Activated CD8-positive, alpha-beta memory T cell treated with anti-CD3 and anti-CD28 coated beads, Interleukin-2, amount 50 U/mL, for 4 hours (primary cell): Measurements from ENCODE around the gene CYB5B.

Experiments
- DNase-seq: peaks from one replicate; pipeline ENCODE4 v3.0.0-alpha.2; 2020

The CYB5B gene

DNA sequence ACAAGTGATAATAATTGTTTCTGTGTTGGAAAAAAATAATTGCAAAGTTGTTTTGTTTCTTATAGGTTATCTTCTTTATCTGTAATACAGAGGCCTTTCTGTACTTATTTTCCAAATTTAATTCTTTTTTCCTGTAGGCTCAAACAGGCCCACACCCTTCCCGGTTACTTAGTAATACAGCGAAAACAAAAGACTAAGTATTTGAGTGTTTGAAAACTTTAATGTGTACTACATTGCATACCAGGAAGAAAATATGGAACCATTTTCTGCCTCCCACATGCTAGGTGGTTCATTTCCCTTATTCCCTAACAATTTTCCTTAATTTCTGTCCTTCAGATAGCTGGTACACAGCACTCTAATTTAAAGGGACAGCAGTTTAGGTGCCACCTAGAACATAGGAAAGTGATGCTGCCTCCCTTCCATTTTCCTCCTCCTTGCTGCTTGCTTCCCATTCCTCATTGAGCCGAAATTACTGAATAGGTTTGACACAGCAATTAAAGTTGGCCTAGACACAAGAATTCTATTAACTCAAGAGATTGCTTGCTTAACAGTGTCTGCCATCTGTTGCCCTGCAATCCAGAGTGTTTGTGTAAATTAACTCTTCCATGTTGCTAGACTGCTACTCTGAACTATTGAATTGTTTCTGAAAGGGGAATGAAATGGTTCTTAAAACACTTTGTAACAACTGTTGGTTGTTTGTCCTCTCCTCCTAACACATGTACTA, 24.2 kb downstream of the CYB5B start:
- DNase-seq = no peak

DNA sequence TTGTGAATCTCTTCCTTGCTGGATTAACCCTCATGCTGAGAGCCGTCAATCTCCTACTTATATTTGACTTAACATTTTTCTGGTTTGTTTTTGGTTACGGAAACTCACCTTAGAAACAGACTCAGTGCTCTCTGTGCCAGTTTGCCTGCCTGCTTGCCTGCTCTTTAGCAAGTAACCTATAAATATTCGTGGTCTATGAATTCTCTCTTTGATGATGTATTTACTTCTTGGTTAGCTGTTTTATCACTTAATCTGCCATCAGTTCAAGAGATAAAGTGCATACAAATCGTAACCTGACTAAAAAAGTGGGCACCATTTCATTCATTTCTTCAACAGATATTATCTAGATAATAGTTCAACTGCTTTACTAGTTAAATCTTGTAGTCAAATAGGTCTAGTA, 26.7 kb downstream of the CYB5B start:
- DNase-seq = no peak

DNA sequence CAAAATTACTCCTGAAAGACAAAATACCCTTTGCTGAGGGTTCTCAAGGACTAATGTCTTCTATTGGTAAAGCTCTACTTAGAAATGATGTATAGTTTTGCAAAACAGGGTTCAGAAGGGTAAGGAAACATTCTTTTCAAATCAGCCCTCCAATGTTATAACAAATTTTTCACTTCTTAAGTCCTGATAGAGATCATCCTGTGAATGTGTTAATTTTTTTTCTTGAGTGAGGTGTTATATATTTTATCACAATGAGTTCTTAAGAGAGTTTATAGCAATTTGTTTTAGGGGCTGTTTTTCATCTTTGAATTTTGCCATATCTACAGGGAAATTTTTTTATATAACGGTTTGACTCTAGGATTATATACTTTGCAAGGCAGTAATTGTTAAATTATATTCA, 29.5 kb downstream of the CYB5B start:
- DNase-seq = no peak

DNA sequence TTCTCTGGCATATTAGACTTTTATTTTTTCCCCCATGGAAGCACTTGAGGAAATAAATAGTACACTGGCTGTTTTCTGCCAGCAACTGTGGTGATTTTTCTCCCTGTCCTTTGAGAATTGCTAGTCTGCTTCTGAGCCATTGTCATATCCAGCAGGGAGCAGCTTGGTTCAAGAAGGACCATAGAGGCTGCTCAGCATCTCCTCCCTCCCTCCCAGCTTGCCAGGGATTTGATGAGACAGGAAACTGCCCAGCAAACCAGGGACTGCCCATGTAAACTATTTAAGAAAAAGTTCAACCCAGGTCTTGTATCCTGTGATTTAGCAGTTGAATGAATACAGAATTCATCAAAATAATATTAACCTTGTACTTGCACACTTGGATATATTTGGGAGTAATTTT, 39.5 kb downstream of the CYB5B start:
- DNase-seq = no peak

DNA sequence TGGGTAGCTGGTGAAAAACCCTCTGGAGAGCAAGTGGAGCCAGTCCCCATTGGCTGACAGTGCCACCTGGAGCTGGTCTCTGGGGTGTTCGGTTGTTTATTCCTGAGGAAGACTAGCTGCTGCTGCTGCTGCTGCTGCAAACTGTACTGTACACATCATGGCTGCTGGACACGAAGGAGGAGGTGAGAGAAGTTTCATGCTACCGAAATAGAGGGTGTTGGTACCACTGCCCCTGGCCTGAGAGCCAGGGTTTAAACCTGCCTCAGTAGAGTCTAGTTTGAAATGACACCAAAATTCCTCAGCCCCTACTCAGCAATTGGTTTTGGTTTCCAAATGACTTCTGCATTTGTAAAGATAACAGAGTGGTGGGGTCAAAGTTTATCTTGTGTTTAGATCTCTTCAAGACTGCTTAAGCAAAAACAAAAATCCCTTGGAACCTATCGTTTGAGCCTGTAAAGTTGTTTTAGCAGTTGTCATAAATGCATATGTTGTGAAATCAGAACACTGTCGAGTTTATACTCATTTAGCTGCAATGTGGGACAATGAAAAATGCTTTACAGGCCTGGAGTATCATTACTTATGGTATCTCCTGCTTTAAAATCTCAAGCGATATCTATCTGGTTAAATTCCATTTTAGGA, 40.8 kb downstream of the CYB5B start:
- DNase-seq = no peak

DNA sequence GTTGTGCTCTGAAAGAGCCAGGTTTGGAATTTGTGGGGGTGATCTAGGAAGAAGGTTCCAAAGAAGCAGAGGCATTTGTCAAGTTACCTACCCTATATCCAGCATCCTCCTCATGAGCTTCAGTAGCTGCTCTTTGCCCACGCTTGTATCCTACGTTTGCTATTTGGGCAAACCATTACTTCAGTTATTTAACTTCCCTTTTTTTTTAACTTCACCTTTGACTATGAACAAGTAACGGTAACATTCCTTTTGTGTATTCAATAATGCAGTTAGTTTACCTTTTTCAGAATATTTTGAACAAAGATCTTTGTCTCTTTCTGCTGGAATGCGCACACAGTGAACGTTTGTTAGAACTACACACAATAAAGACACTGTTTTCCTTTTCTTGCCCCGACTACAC, 41.5 kb downstream of the CYB5B start:
- DNase-seq = no peak

DNA sequence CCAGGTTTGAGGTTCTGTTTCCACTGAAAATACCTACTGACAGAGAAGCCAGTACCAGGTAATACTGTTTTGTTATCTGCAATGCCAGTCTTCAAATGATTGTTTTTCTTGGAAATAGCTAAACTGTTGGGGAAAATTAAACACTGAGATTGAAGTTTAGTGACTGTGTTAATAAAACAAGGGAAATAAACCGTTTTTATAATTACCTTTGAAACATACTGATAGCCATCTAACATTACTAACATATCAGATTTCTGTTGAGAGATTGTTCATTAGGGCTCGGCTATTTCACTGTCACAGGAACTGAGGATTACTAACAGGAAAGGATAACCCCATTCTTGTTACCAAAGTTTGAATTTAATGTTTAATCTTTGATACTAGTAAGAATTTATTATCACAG, 42.1 kb downstream of the CYB5B start:
- no peak for DNase-seq

DNA sequence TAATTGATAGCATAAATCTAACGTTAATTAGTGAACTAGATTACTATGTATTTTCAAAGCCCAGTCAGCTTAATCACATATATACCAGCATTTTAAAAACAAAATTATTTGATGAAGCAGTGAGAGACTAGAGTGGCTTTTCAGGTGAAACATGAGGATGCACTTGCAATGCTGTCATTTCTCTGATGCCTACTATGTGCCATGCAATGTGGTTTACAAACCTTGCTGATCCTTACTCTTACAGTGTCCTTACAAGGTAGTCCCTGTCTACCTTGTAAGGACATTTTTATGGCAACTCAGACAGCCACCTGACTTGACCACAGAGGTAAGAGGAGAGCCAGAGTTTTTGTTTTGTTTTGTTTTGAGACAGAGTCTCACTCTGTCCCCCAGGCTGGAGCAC, 42.7 kb downstream of the CYB5B start:
- no peak for DNase-seq

DNA sequence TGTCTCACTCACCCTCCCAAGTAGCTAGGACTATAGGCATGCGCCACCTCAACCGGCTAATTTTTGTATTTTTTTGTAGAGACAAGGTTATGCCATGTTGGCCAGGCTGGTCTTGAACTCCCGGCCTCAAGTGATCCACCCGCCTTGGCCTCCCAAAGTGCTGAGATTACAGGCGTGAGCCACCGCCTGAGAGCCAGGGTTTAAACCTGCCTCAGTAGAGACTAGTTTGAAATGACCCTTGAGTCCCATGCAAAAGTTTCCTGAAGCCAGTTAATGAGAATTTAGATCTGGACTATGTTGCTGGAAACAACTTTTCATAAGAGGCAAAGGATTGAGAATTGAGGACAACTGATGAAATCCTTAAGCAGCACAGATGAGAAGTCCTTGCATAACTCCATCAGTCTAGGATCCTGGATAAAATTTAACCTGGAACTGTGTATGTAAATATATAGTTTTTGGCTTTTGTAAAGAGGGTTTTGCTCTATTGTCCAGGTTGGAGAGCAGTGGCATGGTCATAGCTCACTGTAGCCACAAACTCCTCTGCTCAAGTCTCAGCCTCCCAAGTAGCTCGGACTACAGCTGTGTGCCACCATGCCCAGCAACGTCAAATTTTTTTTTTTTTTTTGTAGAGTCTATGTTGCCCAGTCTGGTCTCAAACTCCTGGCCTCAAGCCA, 43.2 kb downstream of the CYB5B start:
- no peak for DNase-seq

DNA sequence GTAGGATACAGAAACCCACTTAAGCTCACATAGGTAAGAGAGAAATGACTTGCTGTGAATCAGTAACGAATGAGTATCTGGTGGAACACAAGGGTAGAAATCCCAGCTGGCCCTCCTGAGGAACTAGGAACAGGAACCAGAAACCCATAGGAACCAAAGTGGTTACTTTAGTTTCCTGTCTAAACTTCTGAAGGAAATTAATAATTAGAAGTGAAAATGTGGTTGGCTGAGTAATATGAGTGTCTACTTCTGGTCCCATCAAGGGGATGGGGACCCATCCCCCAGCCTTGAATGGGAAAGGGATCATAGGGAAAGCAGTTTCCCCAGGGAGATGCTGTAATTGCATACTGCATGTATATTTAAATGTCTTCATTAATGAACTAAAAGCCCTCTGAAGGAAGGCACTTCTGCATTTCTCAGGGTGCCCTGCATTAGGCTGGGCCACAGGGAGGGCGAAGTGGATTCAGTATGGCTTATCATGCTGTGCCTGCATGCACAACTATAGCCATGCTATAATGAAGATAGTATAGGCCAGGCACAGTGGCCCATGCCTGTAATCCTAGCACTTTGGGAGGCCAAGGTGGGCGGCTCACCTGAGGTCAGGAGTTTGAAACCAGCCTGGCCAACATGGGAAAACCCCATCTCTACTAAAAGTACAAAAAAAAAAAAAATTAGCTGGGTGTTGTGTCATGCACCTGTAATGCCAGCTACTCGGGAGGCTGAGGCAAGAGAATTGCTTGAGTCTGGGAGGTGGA, 45.6 kb downstream of the CYB5B start:
- no peak for DNase-seq

DNA sequence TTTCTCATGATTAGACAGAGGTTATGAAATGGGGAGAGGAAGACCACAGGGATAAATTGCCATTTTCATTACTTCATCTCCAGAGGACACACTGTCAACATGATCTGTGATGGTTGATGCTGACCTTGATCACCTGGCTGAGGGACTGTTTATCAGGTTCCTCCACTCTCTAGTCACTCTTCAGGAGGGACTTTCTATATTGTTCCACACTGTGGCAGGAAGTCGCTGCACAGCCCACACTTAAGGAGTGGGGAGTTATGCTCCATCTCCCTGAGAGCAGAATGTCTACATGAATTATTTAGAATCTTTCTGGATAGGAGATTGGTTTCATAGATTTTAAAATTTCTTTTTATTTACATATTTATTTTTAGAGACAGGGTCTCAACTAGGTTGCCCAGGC, 46.7 kb downstream of the CYB5B start:
- DNase-seq = no peak

DNA sequence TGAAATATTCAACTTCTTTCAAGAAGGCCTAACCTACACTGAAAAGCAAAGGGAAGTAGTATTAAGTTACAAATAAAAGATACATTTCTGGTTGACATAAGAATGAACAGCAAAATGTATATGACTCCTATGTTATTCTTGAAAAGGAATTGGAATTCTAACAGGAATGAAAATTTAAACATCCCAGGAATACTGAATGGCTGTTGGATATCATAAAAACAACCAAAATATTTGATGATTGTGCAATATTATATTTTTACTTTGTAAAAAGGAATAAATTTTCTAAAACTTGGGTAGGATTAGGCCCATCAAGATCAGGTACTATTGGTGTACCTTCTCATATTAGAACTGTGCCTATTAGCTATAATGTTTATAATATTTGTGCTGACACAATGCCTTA, 50.0 kb downstream of the CYB5B start:
- DNase-seq = no peak

DNA sequence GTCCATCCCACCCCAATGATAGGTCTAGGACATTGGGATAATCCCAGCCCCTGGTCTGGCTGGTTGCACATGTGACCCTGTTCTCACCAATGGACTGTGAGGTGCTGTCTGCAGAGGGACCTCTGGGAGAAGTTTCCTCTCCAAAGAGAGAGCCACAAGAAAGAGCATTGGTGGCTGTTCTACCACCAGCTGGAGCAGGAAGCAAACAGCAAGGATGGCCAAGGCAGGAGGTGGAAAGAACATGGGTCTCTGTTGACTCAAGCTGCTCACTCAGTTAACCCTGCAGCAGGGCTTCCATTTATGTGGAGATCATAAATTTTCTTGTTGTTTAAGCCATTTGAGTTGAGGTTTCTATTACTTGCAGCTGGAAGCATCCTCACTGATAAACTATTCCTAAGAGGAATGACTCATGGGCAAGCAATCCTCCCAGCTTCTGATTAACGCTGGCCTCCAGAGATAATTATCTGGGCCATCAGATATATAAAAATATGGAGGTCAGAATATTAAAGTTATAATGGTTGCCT, 52.6 kb downstream of the CYB5B start:
- no peak for DNase-seq

DNA sequence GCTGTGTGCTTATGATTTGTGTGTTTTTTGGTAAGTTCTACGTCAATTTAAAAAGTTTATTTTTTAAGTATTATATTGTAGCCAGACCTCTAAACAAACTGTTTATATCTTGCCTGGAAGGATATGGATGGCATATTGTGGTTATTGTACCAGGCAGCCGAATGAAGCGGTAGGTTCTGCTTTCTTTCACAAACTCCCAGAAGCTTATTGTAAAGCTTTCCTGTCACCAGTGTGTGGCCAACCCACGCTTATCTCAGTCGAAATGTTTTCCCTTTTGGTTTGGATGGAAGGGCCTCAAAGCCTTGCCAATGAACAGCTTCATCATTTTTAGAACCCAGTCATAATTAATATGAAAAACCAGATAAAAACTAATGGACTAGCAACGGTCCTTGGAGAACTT, 53.1 kb downstream of the CYB5B start:
- DNase-seq = no peak

DNA sequence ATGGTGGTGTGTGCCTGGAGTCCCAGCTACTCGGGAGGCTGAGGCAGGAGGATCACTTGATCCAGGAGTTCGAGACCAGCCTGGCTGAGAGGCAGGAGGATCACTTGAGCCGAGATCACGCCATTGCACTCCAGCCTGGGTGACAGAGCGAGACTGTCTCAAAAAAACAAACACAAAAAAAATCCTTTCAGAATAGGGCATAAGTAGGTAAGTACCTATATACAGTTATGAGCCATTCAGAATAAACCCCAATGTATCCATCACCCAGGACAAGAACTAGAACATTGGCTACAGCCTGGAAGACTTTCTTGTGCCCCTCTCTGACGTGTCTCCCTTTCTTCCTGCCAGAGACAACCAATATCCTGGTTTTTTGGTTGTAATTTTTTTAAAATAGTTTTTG, 54.3 kb downstream of the CYB5B start:
- no peak for DNase-seq

DNA sequence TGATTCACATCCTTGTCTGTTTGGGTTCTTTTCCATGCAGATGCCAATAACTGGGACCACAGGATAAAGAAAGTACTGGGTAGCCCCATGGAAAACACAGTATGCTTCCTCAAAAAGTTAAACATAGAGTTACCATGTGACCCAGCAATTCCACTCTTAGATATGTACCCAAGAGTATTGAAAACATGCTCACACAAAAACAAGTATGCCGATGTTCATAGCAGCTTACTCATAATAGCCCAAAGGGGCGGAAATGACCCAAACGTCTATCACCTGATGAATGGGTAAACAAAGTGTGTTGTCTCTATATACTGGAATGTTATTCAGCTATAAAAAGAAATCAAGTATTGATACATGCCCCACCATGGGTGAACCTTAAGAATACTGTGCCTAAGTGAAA, 55.4 kb downstream of the CYB5B start:
- no peak for DNase-seq

DNA sequence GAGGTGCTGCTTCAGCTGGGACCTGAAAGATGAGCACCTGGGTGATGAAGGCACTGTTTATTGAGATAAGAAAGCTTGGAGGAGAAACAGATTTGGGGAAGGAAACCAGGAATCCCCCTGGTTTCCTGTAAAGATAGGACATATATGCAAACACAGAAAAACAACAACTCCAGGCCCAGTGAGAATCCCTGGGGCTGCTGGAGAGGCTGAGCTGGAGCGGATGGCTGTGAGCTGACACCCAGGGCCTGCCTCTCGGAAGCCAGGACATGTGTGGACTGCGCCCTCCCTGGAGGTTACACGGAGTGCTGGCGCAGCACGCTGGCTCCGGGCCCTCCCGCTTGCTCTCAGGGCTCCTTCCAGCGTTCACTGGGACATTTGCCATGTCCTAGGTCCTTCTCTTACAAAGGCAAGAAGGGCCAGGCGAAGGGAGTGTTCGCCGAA, 57.5 kb downstream of the CYB5B start:
- no peak for DNase-seq

DNA sequence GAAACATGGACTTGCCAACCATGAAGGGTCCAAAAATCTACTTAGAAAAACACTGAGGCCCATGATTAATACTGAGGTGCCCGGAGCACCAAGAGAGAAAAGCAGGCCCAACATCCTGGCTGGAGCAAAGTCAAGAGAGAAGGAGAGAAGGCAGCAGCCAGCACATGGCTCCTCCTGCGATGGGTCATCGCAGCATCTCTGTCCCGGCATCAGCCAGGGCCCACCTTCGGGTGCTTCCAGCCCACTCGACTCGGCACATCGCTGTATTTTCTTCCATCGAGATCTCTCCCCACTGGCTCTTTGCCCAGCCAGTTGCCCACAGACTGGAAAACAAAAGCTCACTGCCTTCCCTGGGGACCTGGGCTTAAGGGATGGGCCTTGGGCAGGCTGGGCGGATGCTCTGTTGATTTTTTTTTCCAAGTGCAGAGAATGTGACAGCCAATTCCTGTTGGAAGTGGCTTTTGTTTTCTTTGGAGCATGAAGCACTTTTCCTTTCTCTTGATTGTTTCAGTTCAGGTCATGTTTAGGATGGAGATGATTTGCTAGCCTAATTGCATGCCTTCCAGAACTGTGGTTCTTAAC, 58.1 kb downstream of the CYB5B start:
- no peak for DNase-seq

DNA sequence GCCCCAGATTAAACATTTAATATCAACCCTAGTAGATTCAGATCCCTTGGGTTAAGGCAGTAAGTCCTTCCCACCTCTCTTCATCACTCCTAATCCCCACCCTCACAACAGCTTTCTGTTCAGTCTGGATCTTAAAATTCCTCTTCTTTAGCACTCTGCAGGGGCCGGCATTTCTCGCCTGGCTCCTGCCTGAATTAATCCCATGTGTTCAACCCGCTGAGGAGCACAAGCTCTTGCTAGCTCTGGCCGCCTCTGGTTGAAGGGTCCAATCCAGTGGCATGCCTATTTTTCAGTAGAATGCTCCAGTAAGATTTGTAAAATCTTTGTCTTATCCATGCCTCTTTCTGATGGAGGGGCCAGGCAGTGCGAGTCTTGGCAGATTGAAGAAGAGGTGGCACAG, 59.2 kb downstream of the CYB5B start:
- DNase-seq = no peak

DNA sequence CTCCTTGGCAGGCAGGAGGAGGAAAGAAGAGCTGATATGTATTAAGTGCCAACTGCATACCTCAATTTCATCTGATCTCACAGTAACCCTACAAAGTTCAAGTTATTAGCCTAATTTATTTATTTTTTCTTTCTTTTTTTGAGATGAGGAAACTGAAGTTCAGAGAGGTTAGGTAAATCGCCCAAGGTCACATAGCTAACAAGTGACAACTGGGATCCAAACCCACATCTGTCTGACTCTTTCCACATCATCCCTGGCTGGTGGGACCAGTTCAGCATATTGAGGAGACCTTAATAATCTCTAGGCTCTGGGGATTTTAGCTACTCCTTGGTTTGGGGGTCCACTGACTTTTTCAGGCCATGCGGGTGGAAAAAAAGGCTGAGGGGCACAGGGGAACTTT, 60.9 kb downstream of the CYB5B start:
- DNase-seq = no peak

DNA sequence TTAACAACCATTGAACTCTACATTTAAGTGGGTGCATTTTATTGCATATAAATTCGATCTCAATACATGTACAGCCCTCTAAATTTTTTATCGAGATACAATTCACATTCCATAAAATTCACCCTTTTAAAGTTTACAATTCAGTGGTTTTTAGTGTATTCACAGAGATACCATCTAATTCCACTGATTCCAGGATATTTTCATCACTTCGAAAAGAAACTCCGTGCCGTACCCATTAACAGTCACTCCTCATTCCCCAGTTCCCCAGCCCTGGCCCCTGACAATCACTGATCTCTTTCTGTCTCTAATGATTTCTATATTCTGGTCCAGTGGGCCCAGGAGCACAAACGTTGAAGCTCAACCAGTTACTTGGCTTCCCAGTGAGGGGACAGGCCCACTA, 61.4 kb downstream of the CYB5B start:
- DNase-seq = no peak

DNA sequence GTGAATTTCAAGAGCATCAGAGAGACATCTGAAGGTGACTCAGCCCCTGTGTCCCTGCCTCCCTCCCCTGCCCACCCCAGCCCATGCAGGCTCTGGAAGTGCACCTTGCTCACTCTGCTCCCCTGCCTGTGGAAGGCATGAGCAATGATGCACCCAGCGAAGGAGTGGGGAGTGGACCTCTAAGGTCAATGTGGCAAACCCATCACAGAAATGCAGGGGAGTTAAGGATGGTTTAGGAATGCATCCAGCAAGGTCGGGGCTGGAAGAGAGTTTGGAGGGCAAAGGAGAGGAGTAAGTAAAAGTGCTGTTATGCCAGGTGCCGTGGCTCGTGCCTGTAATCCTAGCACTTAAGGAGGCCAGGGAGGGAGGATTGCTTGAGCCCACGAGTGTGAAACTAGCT, 61.9 kb downstream of the CYB5B start:
- no peak for DNase-seq

DNA sequence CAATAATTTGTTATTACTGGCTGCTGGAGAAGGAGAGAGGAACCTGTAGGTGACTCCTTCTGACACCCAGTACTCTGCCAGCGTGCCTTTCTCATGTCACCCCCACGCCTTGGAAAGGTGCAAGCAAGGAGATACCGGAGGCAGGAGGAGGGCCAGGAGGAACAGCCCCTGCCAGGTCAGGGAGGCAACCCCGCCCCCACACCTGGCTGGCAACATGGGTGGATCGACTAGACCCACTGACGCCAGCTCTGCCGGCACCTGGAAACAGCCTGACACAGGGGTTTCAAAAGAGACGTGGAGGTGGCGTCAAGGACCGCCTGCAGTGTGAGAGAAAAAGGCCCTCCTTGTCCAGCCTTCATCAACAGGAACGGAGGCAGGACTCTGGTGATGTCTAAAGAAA, 62.3 kb downstream of the CYB5B start:
- DNase-seq = no peak
